ENCODE results near the gene TRRAP.
"Not testable (repeated sequence)": the region's sequence is repeated elsewhere in the genome, so short reads cannot be mapped to it uniquely, and the experiment has no call there.

TRRAP gene
- 31.5 to 151 (median 65.7) reads per million in 18 experiments for total RNA-seq

DNA sequence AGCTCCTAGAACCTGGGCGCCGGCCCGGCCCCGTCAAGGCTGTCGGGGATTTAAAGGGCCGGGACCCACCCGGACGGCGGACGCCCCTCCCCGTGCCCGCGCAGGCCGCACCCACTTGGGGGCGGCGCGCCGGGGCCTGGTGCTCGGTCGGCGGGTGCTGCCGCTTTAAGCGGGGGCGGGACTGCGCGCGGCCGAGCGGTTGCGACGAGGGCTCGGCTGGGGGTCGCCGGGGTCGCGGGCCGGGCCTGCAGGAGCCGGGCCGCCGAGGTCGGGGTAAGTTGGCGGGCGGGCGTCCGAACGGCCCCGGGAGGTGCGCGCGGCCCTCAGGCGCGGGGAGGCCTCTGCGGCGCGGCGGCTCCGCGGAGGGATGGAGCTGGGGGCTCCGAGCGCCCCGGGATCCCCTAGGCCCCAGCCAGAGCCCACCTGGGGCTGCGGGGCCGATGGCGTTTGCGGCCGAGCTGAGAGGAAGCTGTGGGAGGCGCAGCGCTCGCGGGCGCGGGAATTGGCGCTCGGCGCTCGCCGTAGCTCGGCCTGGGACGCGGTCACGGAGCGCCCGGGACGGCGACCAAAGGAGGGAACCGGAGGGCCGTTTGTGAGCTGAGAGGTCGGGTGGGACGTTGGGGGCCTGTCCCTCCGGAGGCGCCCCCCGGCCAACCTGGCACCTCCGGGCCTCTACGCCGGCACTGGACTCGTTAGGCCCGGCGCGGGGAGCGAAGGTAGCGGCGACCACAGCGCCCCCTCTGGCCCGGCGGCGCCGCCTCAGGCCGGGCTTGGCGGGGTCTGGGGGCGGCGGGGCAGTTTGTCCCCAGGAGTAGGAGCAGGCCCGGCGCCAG, at the start of gene TRRAP:
TSS of gene TRRAP (plus strand) at position 168 of the 833 bp plus-strand sequence. CDS start 2,619 bp downstream, outside the sequence.
- DNase-seq: peak; percentile 44 to 73

DNA sequence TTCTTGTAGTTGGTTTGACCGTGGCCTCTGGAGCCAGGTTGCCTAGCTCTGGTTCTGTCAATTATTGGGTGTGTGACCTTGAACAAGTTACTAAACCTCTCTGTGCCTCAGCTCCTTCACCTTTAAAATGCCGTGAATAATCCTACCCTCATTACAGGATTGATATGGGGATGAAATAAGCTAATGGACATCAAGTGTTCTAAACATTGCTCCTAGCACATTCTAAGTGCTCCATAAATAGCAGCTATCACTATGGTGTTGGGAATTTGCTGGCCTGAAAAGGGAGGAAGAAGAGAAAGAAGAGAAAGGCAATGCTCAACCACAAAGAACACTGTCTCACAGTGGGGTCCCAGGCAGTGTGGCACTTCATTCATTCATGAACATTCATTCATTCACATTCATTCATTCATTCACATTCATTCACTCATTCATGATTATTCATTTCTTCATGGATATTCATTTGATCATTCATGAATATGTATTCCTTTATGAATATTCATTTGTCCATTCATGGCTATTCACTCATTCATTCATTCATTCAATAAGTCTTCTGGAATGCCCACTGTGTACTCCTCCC, 47.3 kb upstream of the TRRAP start:
- no peak for DNase-seq

DNA sequence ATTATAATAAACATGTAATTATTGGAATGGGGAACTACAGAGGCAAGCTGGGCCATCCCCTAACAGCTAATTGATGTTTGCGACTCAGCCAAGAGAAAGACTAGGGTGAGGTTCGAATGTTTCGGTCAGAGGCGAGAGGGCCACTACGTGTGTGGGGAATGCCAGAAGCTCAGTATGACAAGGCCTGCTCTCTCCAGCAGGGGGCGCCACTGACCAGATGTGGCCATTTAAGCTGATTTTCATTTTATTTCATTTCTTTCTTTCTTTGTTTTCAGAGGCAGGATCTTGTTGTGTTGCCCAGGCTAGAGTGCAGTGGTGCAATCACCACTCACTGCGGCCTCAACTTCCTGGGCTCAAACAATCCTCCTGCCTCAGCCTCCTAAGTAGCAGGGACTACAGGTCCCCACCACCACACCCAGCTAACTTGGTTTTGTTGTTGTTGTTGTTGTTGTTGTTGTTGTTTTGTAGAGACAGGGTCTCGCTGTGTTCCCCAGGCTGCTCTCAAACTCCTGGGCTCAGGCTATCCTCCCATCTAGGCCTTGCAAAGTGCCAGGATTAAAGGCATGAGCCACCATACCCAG, 46.6 kb upstream of the TRRAP start:
- DNase-seq: peak; percentile 32 to 68

DNA sequence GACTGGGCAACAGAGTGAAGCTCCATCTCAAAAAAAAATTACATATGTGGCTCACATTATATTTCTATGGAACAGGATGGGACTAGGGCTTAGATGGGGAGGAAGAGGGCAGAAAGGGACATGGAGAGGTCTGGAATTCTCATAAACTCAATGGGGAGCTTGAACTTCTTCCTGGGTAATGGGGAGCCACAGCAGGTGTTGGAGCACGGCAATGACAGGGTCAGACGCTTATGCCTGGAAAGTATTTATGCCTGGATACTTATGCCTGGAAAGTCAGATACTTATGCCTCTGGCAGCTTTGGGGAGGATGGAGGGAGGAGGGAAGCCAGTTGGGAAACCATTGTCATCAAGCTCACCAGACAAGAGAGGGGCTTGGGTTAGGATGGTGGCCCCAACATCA, 45.3 kb upstream of the TRRAP start:
- no peak for DNase-seq

DNA sequence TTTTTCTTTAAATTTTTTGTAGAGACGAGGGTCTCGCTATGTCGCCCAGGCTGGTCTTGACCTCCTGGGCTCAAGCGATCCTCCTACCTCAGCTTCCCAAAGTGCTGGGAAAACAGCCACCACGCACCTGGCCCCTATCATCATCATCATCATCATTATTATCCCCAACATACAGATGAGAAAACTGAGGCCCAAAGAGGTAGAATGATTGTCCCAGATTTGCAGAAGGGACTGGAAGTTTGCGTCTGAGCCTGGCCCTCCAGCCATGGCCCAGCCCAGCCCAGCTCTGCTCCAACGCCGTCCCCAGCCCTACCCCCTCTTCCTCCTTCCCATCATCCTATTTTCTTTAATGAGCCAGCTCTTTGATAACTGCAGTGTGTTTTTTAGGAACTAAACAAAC, 43.4 kb upstream of the TRRAP start:
- DNase-seq: no peak

DNA sequence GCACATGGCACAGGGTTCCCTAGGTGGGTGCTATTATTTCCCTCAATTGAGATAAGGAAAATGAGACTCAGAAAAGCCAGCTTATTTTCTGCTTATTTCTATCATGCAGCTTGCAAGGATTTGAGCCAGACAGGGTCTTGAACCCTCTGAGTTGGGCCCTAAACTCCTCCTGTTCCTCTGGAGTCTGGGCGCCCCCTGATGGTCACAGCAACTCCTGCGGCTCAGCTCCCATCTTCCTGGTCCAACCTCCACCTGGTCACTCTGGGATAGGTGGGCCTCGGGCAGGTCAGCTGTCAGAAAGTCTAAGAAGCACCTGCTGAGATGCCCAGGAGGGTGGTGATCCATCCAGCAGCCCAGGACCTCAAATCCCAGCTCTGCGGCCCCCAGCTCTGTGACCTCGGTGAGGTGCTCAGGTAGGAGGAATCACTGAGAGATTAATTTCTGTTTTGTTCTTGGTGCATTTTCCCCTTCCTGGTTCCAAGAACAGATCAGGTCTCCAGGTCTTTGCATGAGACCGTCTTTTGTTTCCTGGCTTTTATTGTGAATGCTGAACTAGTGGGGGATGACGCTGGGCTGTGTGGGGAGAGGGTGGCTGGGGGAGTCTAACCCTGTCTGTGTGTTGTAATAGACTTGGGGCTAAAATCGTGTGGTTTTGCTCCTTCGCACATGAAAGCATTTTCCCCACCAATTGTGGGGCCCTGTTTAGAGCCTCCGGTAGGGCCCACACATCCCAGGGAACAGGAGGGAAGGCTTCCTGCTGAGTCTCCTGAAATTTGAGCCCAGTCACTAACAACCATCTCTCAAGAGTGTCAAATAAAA, 41.3 kb upstream of the TRRAP start:
- DNase-seq: peak in 1 of 2 donors; percentile 18

DNA sequence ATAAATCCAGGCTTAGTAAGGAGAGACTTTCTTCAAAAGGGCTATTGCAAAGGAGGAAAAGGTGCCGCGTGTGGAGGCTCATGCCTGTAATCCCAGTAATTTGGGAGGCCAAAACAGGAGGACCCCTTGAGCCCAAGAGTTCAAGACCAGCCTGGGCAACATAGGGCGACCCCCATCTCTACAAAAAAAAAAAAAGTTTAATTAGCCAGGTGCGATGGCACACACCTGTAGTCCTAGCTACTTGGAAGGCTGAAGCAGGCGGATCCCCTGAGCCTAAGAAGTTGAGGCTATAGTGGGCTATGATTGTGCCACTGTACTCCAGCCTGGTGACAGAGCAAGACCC, 40.7 kb upstream of the TRRAP start:
- no peak for DNase-seq

DNA sequence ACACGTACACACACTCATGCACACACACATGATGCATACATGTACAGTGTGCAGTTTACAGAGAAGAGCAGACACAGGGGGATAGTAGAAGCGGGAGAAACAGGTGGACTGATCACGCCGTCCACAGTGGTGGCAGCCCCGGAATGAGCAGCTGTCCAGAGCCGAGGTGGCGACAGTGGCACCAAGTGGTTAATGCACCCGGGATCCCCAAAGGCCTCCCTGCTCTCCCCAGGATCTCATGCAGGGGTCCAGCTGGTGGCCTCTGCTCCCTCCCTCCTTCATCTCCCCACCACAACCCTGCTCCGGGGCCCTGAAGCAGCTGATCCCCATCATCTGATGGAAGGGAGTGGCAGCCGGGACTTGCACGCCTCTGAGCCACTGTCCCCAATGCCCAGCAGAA, 38.2 kb upstream of the TRRAP start:
- no peak for DNase-seq

DNA sequence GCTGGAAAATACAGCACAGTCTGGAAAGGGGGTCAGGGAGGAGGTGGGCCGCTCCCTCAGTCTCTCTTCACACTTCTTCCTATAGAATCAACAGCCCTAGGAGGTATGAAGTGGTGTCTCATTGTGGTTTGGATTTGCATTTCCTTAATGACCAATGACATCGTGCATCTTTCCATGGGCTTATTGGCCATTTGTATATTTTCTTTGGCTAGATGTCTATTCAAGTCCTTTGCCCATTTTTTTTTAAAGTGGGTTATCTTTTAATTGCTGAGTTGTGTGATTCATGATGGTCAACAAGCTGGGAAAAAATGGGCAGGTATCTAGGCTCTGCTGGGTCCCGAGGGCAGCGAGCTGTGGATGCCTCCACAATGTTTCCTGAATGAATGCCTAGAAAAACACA, 37.6 kb upstream of the TRRAP start:
- DNase-seq: no peak

DNA sequence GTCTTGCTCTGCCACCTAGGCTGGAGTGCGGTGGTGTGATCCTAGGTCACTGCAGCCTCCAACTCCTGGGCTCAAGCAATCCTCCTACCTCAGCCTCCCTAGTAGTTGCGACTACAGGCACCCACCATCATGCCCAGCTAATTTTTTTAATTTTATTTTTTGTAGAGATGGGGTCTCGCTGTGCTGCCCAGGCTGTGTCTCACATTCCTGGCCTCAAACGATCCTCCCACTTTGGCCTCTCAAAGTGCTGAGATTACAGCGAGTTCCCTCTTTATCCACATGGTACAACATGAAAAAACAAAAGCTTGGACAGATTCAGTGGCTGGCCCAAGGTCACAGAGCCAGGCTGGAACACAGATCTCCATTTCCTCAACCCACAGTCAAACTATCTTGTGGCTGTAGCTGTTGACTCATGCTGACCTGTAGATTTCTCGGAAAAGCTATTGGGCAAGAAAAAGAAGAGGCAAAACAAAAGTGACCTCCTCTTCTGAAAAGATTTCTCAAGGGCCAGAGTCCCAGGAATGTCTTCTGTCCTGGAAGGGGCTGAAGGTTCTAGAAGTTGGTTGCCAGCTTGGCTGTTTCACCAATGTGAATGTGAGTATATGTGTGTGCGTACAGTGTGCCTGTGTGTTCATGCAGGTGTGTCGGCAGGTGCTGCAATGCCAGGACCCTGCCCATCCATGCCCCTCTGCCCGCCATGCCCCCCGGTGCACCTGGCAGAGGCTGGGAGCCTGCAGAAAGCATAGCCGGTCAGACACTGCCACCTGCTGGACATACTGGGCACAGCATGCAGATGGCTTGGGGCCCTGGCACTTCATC, 36.9 kb upstream of the TRRAP start:
- peak; percentile 52 to 63 for DNase-seq

DNA sequence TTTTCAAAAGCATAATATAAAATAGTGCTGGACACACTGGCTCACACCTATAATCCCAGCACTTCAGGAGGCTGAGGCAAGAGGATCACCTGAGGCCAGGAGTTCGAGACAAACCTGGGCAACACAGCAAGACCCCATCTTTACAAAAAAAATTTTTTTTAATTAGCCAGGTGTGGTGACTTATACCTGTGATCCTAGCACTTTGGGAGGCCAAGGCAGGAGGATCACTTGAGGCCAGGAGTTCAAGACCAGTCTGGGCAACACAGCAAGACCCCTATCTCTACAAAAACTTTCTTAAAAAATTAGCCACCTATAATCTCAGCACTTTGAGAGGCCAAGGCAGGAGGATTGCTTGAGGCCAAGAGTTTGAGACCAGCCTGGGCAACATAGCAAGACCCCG, 35.8 kb upstream of the TRRAP start:
- not testable (repeated sequence) for DNase-seq

DNA sequence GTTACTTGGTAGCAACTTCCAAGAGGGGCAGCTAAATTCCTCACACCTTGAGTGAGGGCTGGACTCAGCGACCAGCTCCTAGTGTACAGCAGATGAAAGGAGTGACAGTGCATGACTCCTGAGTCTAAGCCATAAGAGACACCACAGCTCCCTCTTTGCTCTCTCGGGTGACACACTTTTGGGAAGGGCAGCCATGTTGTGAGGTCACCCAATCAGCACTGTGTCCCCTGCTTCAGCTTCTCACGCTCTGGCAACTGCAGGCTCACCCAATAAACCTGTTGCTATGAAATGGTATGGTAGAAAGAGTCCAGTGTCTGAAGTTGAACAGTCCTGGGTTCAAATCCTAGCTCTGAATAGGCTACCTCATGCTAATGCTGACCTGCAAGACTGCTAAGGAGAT, 29.4 kb upstream of the TRRAP start:
- no peak for DNase-seq

DNA sequence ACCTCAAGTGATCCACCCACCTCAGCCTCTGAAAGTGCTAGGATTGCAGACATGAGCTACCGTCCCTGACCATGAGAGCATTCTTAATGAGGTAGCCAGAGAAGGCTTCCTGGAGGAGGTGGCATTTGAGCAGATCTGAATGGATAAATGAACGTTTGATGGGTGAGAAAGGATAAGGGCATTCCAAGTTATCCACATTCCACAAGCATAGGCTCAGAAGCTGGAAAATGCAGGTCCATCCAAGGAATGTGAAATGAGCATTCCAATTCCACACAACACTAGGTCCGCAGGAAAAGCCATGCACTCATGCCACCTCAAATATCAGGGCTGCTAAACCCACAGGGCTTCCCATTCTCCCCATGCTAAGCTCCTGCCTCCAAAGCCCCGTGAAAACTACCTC, 25.5 kb upstream of the TRRAP start:
- DNase-seq: no peak

DNA sequence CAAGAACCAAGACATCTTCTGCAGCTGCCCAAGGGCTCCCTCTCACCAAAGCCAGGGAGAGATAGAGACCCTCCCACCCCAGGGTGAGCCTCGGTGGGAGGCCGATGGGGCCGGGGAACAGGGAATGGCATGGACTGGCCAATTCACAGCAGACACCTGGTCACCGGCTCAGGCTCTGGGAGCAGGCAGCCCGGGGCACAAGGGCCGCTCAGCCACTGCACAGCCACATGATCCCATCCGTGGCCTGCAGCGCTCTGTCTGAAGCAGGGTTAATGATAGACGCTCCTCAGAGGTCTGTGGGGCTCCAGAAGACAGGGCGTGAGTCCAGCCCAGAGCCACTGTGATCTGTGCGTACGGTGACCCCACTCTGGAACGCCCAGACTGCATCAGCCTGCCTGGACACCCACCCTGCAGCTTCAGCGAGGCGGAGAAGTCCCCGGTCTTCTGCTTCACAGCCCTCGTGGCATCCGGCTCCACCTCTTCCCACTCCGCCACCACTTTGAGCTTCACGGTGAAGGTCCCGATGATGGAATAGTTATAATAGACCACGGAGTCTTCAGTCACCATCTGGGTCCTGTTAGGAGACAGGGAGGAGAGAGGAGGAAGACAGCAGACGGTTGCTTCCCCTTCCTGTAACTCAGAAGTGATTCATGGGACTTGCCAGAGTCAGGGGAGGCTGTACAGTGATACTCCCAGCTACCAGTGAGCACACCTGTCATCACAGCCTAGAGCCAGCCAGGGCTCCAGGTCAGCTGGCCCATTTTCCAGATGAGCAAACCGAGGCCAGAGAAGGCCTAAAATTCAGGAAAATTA, 22.5 kb upstream of the TRRAP start:
- DNase-seq: no peak

DNA sequence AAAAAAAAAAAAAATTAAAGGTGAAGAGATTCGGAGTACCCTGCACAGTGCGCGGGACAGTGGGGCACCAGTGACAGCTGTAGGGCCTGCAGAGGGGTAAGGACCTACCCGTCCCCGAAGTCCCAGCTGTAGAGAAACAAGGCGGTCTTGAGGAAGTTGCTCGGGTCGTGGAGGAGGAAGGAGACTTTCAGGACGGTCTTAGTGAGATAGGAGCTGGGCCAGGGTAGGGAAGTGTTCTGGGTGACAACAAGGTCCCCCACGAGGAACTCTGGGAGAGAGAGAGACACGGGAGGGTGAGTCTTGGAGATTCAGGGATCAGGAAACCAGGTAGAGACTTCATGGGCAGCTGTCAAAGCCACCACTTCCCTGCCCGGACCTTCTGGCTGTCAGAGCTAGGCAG, 18.3 kb upstream of the TRRAP start:
- peak; percentile 23 to 63 for DNase-seq

DNA sequence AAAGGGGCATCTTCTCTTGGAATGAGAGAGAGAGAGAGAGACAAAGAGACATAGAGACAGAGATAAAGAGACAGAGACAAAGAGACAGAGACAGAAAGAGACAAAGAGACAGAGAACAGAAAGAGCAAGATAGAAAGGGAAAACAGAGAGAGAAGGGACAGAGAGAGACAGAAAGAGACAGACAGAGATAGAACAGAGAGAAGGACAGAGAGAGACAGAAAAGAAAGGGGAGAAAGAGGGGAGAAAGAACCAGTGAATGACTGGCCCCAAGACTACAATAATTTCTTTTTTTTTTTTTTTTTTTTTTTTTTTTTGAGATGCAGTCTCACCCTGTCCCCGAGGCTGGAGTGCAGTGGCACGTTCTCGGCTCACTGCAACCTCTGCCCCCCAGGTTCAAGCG, 16.1 kb upstream of the TRRAP start:
- no peak for DNase-seq

DNA sequence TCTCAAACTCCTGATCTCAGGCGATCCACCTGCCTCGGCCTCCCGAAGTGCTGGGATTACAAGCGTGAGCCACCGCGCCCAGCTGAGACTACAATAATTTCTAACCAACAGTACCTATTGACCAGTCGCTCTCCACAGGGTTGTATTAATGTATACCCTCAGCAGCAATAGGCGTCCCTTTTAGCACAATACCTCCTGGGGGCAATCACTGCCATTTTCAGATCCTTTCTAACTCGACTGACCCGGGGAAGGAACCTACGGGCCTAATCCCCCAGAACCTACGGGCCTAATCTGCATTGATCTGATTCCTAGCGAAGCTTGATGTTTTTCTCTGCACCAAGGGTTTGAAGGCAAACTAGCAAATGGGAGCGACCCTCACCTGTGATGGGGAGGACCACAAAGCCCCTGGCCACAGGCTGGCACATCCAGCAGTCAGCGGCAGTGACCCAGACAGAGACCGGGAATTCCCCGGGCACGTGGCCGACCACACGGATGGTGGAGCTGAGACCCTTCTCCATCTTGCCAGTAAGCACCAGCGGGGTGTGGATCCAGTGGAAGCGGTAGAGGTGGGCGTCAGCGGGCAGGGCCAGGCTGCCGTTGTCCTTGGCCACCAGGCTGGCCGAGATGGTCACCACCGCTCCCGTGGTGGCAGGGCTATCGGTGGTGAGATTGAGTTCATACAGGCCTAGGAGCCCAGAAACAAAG, 15.5 kb upstream of the TRRAP start:
- DNase-seq: no peak

DNA sequence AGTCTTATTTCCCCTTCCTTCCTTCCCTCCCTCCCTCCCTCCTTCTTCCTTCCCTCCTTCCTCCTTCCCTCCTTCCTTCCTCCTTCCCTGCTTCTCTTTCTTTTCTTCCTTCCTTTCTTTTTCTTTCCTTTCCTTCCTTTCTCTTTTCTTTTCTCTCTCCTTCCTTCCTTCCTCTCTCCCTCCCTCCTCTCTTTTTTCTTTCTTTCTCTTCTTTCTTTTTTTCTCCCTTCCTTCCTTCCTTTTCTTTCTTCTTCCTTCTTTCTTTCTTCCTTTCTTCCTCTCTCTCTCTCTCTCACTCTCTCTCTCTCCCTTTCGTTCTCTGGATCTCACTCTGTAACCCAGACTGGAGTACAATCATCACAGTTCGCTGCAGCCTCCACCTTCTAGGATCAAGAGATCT, 14.7 kb upstream of the TRRAP start:
- no peak for DNase-seq

DNA sequence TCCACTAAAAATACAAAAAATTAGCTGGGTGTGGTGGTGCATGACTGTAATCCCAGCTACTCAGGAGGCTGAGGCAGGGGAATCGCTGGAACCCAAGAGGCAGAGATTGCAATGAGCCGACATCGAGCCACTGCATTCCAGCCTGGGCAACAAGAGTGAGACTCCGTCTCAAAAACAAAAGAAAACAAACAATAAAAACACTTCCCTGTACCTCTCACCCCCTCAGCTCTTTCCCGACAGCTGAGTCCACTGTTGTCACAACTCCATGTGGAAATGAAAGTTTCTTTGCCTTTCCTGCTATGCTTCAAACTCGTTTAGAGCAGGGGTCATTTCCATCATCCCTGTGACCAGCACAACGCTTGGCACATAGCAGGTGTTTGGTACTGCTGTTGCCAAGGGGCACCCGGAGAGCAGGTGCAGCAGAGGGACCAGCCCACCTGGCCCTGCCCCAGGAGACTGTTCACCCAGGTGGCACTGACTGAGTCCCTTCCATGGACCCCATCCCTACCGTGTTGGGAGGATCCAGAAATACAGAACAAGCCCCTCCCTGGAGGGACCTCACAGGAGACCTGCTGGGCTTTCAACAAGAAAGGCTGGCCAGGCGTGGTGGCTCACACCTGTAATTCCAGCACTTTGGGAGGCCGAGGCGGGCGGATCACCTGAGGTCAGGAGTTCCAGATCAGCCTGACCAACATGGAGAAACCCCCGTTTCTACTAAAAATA, 13.4 kb upstream of the TRRAP start:
- DNase-seq: peak; percentile 62 to 78

DNA sequence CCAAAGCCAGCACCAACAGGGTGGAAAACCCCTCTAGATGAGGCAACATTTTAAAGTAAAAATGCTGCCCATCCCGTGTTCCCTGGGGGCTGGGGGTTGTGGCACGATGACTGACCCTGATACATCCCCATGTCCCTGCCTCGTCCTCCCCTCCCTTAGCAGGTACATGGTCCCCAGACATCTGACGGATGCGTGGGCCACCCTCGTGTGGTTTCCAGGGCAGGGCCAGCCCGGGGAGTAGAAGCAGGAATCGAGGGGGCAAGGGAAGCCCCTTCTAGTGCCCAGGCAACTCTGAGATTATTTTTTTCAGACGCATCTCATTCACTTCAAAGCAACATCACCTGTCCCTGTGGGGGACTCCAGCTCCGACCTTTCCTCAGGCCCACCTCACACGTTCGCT, 12.0 kb upstream of the TRRAP start:
- DNase-seq: no peak

All from inflammatory macrophage (primary cell).